Neutrophil (primary cell): ENCODE data around the gene TTC38.
"Not testable (repeated sequence)": the region's sequence is repeated elsewhere in the genome, so short reads cannot be mapped to it uniquely, and the experiment has no call there.

ENCODE experiments used
- H3K27ac ChIP-seq: fragments of 200-600 bp; sonication (generic); 2 replicates; pipeline ENCODE4 v1.5.1; 2016; ENCODE audit warnings: mild to moderate bottlenecking, moderate library complexity
- H3K27me3 ChIP-seq: fragments of 200-600 bp; sonication (generic); 2 replicates; pipeline ENCODE4 v1.6.0; 2016; ENCODE audit warnings: mild to moderate bottlenecking
- H3K36me3 ChIP-seq: fragments of 200-600 bp; sonication (generic); 2 replicates; pipeline ENCODE4 v1.5.1; 2017
- H3K4me1 ChIP-seq, 2 experiments: fragments of 200-600 bp in 1 of 2; sonication (generic) in 1 of 2; 1 replicate in 1 of 2; 2 replicates in 1 of 2; pipeline versions ENCODE4 v1.5.1 to v1.6.1; 2013 to 2016; ENCODE audit warnings: low read depth in 1 of 2, low read length in 1 of 2, mild to moderate bottlenecking in 1 of 2, moderate library complexity in 1 of 2; ENCODE audit not compliant: control insufficient read depth in 1 of 2, insufficient read depth in 1 of 2
- H3K4me3 ChIP-seq, 2 experiments: fragments of 200-600 bp in 1 of 2; sonication (generic) in 1 of 2; 1 replicate in 1 of 2; 2 replicates in 1 of 2; pipeline ENCODE4 v1.5.1; 2013 to 2016; ENCODE audit warnings: low read depth in 1 of 2, low read length in 1 of 2, mild to moderate bottlenecking in 1 of 2, moderate library complexity in 1 of 2
- H3K9me3 ChIP-seq: fragments of 200-600 bp; sonication (generic); 2 replicates; pipeline ENCODE4 v1.5.1; 2016
- CTCF ChIP-seq: fragments of 200-600 bp; sonication (generic); IDR thresholded peaks from 2 replicates; pipeline ENCODE4 v1.5.1; 2016; ENCODE audit warnings: antibody characterized with exemption

Gene TTC38

DNA sequence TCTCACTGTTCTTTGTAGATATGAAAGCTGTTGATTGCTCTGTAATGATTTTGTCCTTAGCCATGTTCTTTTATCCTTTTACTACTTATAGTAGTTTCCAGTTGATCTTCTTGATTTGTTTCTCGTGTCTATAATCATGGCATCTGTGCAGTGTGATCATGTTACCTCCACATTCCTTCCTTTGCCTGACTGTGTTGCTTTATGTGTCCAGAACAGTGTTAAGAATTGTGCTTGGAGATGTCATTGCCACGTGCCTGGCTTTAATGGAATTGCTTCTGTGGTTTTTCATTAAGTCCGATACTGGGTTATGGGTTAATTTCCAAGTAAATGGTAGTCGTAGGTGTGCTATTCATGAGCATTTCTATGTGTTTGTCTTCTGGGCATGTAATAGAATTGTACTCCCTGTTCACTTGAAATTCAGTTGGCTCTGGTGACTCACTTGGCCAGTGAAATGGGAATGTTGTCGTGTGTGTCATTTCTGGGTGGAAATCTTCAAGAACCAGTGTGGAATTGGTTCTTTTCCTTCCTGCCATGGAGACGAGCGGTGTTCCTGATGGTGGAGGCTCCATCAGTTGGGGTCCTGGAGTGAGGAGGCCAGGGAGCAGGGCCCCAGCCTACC is 35.6 kb downstream of the TTC38 start:
- no peak for TF ChIP-seq CTCF
- H3K27ac ChIP-seq, result no peak overlapping the region
- no peak overlapping the region for H3K4me3 ChIP-seq
- peaks cover 30% of the 10 kb centered on the region for H3K36me3 ChIP-seq
- peaks cover 0 to 11% of the 10 kb centered on the region in 2 experiments for H3K4me1 ChIP-seq
- H3K9me3 ChIP-seq, result no peaks in the 10 kb centered on the region
- no peaks in the 10 kb centered on the region for H3K27me3 ChIP-seq

- TF ChIP-seq CTCF, result no peak
- Histone ChIP-seq H3K9me3 (no peaks in the 10 kb centered on the region), H3K4me3 (no peak overlapping the region), H3K27me3 (no peaks in the 10 kb centered on the region), H3K36me3 (peaks cover 56% of the 10 kb centered on the region), H3K4me1 (peaks cover 0 to 11% of the 10 kb centered on the region in 2 experiments), H3K27ac (no peak overlapping the region)
Observed at GRCh38 chr22:46308283-46308988, 40.6 kb downstream of the TTC38 start.

GRCh38 chr22:46309526-46310085 is 41.8 kb downstream of the TTC38 start:
- Histone ChIP-seq H3K36me3 (peaks cover 54% of the 10 kb centered on the region), H3K9me3 (no peaks in the 10 kb centered on the region), H3K27me3 (no peaks in the 10 kb centered on the region), H3K4me1 (peaks cover 0 to 11% of the 10 kb centered on the region in 2 experiments), H3K4me3 (no peak overlapping the region), H3K27ac (no peak overlapping the region)
- no peak for TF ChIP-seq CTCF

GRCh38 chr22:46312056-46312455 is 44.2 kb downstream of the TTC38 start:
- TF ChIP-seq CTCF, result no peak
- H3K36me3 ChIP-seq, result peaks cover 64% of the 10 kb centered on the region
- no peak overlapping the region for H3K27ac ChIP-seq

GRCh38 chr22:46312848-46313247 is 45.0 kb downstream of the TTC38 start:
- H3K27ac ChIP-seq, H3K27me3 ChIP-seq, H3K4me1 ChIP-seq, H3K9me3 ChIP-seq, H3K4me3 ChIP-seq: not testable (repeated sequence)
- H3K36me3 ChIP-seq, result peaks cover 72% of the 10 kb centered on the region

More at GRCh38 chr22:46312056-46312455, 44.2 kb downstream of the TTC38 start:
- H3K4me3 ChIP-seq, result no peak overlapping the region
- H3K4me1 ChIP-seq, result no peaks in the 10 kb centered on the region
- H3K9me3 ChIP-seq, result no peaks in the 10 kb centered on the region
- no peaks in the 10 kb centered on the region for H3K27me3 ChIP-seq

- TF ChIP-seq CTCF, result no peak
- Histone ChIP-seq H3K27me3 (no peaks in the 10 kb centered on the region), H3K27ac (no peak overlapping the region), H3K36me3 (peaks cover 75% of the 10 kb centered on the region), H3K9me3 (no peaks in the 10 kb centered on the region), H3K4me1 (no peaks in the 10 kb centered on the region), H3K4me3 (no peak overlapping the region)
Observed at GRCh38 chr22:46315976-46316375, 48.2 kb downstream of the TTC38 start.
